Ascending aorta (tissue), 2 donors: ENCODE results near the gene RAPGEF4. TPM values are rescaled to one million over a fixed set of nuclear protein-coding genes. Genes with fewer than 3 reads are reported as not detected.

ENCODE experiments used
- DNase-seq, 2 donors: peaks; one replicate each; pipeline ENCODE4 v3.0.0-alpha.2; 2019; ENCODE audit warnings: low spot score in 2 of 2
- H3K27ac ChIP-seq, 2 donors: fragments of 200-600 bp; sonication (generic); one replicate each; pipeline ENCODE4 v1.5.1; 2016 to 2017; ENCODE audit warnings: mild to moderate bottlenecking in 1 of 2
- H3K27me3 ChIP-seq: fragments of 200-600 bp; sonication (generic); one replicate; pipeline ENCODE4 v1.5.1; 2017
- H3K36me3 ChIP-seq, 2 donors: fragments of 200-600 bp; sonication (generic); one replicate each; pipeline ENCODE4 v1.5.1; 2016
- H3K4me1 ChIP-seq, 2 donors: fragments of 200-600 bp; sonication (generic); one replicate each; pipeline ENCODE4 v1.5.1; 2016 to 2017; ENCODE audit warnings: mild to moderate bottlenecking in 1 of 2
- H3K4me3 ChIP-seq, 2 donors: fragments of 200-600 bp; sonication (generic); one replicate each; pipeline ENCODE4 v1.5.1; 2016 to 2017; ENCODE audit warnings: mild to moderate bottlenecking in 1 of 2
- H3K9me3 ChIP-seq, 2 donors: fragments of 200-600 bp; sonication (generic); one replicate each; pipeline ENCODE4 v1.5.1; 2016
- CTCF ChIP-seq, 3 experiments: fragments of 200-600 bp in 2 of 3; fragments of 450-650 bp in 1 of 3; sonication (generic) in 2 of 3; IDR thresholded peaks; one replicate each; pipeline ENCODE4 v1.5.1; 2016 to 2019; ENCODE audit warnings: antibody characterized with exemption in 3 of 3, mild to moderate bottlenecking in 1 of 3, moderate library complexity in 1 of 3
- intact Hi-C: fragments of 100-400 bp; cut with DNase I; formaldehyde crosslinking; loops from one replicate; pipeline ENCODE4 v1.15.1; 2023
- total RNA-seq: library from RNA; depleted of rRNA; stranded (reverse); fragments of >200 nt; gene quantifications from one replicate; pipeline ENCODE4 v1.1.0, GENCODE V29; 2016

RAPGEF4 gene
- total RNA-seq, 1 donor from 2014 or later, result 79.9 TPM

DNA sequence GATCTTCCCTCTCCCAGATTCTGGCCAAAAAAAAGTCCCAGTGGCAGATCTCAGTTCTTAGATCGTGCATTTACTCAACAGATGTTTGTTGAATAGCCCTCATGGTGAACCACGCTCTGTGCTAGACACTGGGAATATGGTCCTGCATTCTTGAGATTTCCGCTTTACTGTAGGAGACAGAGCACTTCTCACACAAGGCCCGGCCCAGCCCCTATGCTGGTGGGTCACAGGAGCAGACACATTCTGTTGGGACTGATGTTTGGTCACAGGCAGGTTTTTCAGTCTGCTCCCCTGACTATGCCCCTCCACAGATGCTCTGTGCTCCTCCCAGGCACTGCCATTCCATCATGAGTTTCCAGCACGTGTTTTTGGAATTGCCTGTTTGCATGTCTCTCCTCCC lies 110.9 kb downstream of the RAPGEF4 start:
- Histone ChIP-seq H3K27ac (no peak overlapping the region), H3K4me1 (no peaks in the 10 kb centered on the region), H3K4me3 (no peak overlapping the region), H3K9me3 (peaks cover 0 to 4% of the 10 kb centered on the region in 2 donors), H3K27me3 (no peaks in the 10 kb centered on the region), H3K36me3 (no peaks in the 10 kb centered on the region)
- no peak for DNase-seq
- intact Hi-C loops, result no loop called here
- TF ChIP-seq CTCF (IDR thresholded peaks at IDR 0.05), result no peak

- H3K27ac ChIP-seq, result no peak overlapping the region
- no peaks in the 10 kb centered on the region for H3K27me3 ChIP-seq
- no peaks in the 10 kb centered on the region for H3K36me3 ChIP-seq
- intact Hi-C loops, result no loop called here
- no peak overlapping the region for H3K4me3 ChIP-seq
- no peak for TF ChIP-seq CTCF (IDR thresholded peaks at IDR 0.05)
- no peaks in the 10 kb centered on the region for H3K4me1 ChIP-seq
- H3K9me3 ChIP-seq, result peaks cover 0 to 7% of the 10 kb centered on the region in 2 donors
- no peak for DNase-seq
Observed at GRCh38 chr2:172847188-172847587, 111.5 kb downstream of the RAPGEF4 start.

DNA sequence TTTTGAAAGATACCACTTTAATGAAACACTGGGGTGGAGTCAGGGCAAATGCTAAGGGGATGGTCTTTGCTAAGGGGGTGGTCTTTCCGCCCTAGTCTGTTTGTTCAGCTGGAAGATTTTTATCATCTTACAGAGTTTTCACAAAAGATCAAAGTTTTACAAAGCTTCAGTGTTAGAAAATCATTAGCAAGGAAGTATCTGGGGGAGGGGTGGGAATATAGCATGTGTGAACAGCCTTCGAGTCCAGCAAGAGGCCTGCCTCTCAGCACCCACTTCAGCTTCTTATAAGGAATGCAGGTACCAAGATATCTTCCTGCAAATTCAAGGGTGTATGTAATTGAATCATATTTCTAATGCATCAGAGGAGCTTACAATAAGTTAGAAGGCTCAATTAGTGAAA lies 112.9 kb downstream of the RAPGEF4 start:
- no peaks in the 10 kb centered on the region for H3K27me3 ChIP-seq
- H3K27ac ChIP-seq, result no peak overlapping the region
- no peak for TF ChIP-seq CTCF (IDR thresholded peaks at IDR 0.05)
- DNase-seq, result no peak
- no peaks in the 10 kb centered on the region for H3K4me1 ChIP-seq
- H3K9me3 ChIP-seq, result peaks cover 0 to 9% of the 10 kb centered on the region in 2 donors
- intact Hi-C loops, result no loop called here
- no peaks in the 10 kb centered on the region for H3K36me3 ChIP-seq
- H3K4me3 ChIP-seq, result no peak overlapping the region

DNA sequence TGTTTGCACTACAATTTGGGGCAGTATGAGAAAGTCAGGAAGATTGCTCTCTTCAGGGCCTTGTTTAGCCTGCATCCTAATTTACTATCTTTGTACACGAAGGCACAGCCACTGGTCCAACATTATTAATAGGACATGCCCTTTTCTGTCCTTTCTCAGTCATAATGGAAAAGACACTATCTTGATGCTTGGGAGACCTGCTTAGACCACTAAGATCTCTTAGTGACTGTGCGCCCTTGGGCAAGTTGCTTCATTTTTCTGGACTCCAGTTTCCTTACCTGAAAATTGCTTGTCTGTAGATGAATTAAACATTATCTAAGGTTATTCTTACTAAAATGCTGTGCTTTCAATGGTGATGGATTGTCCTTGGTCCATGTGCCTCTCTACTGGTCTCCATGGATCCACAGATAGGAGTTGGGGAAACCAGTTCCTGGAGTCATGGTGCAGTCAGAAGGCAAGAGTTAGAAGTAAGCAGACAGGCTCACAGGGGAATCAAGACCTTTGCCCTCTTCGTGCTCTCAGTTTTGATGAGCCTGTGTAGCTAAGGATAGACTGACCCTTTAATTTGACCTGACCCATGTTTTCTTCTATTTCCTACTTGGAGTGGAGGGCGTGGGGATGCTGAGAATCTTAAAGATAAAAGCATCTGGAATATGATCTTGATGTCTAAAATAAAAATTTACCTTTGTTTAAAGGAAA lies 114.0 kb downstream of the RAPGEF4 start:
- intact Hi-C loops, result no loop called here
- Histone ChIP-seq H3K9me3 (peaks cover 0 to 9% of the 10 kb centered on the region in 2 donors), H3K27ac (no peak overlapping the region), H3K36me3 (no peaks in the 10 kb centered on the region), H3K4me1 (no peaks in the 10 kb centered on the region), H3K4me3 (no peak overlapping the region), H3K27me3 (no peaks in the 10 kb centered on the region)
- DNase-seq, result no peak
- TF ChIP-seq CTCF (IDR thresholded peaks at IDR 0.05), result no peak

- DNase-seq, result no peak
- H3K4me3 ChIP-seq, result no peak overlapping the region
- no peak for TF ChIP-seq CTCF (IDR thresholded peaks at IDR 0.05)
- no peaks in the 10 kb centered on the region for H3K36me3 ChIP-seq
- H3K4me1 ChIP-seq, result no peaks in the 10 kb centered on the region
- intact Hi-C loops, result no loop called here
- no peak overlapping the region for H3K27ac ChIP-seq
- no peaks in the 10 kb centered on the region for H3K27me3 ChIP-seq
- H3K9me3 ChIP-seq, result peaks cover 0 to 9% of the 10 kb centered on the region in 2 donors
Observed at GRCh38 chr2:172855588-172855987, 119.9 kb downstream of the RAPGEF4 start.

GRCh38 chr2:172856606-172857005 lies 121.0 kb downstream of the RAPGEF4 start:
- no peak overlapping the region for H3K27ac ChIP-seq
- peaks cover 0 to 4% of the 10 kb centered on the region in 2 donors for H3K9me3 ChIP-seq
- no peaks in the 10 kb centered on the region for H3K4me1 ChIP-seq

More at GRCh38 chr2:172856606-172857005, 121.0 kb downstream of the RAPGEF4 start:
- intact Hi-C loops, result no loop called here
- no peak for TF ChIP-seq CTCF (IDR thresholded peaks at IDR 0.05)
- DNase-seq, result no peak
- Histone ChIP-seq H3K4me3 (no peak overlapping the region), H3K36me3 (no peaks in the 10 kb centered on the region), H3K27me3 (no peaks in the 10 kb centered on the region)
